NCI-H69 (cell line): ENCODE results near the gene CBFA2T3.
"Not testable (repeated sequence)": the region's sequence is repeated elsewhere in the genome, so short reads cannot be mapped to it uniquely, and the experiment has no call there.

Experiments
- DNase-seq: peaks from one replicate; lab custom pipeline; 2025; lab: John Stamatoyannopoulos, UW

The CBFA2T3 gene

GRCh38 chr16:88891083-88891482, 85.9 kb downstream of the CBFA2T3 start:
- no peak for DNase-seq

GRCh38 chr16:88889702-88890352, 87.2 kb downstream of the CBFA2T3 start:
- DNase-seq = not testable (repeated sequence)

DNA sequence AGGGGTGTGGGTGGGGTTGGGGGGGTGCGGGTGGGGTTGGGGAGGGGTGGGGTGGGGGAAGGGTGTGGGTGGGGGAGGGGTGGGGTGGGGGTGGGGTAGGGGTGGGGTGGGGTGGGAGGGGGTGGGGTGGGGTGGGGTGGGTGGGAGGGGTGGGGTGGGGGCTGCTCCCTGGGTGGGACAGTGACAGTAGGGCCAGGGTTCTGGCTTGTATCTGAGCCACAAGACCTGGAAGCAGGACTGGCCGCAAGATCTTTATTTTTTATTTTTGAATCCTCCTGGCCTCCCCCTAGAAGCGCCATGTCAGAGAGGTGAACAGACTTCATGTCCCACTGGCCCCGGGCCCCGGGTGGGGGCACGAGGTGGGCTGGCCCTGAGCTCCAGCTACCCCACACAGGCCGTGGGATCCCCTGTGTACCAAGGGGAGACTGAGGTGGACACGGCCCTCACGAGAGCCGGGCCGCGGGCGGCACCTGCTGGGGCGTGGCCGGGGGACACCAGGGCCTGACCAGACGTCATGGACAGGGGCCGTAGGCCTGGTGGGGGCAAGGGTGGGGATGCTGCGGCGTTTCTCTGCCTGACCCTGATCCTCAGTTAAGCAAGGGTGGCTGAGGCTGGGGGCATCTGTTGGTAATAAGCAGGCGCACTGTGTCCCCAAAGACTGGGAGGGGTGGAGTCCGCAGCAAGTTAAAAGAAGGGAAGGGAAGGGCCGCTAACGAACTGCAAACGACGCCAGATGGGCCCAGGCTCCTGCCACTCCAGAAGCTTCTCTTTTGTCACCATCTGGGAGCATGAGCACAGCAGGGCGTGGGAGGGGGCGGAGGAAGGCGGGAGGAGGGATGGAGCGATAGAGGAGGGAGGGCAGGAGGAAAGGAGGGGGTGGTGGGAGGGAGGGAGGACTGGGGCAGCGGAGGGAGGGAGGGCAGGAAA, 88.3 kb downstream of the CBFA2T3 start:
- DNase-seq = peak; percentile 77

DNA sequence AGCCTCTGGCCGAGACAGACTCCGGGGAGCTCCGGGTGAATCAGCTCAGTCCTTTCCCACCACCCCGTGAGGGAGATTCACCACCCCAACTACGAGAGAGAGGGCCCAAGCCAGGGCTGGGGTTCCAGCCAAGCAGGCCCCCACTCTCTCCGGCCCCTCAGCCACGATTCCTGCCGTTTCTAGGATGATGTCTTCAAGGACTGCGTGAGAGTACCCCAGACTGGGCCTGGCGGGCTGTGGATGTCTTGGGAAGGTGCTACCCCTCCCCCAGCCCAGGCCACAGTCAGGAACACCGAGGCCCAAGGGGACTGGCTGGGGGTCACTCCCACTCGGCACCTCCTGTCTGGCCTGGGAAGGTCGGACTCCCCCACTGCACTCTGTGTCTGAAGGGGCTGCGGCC, 89.0 kb downstream of the CBFA2T3 start:
- DNase-seq = no peak

DNA sequence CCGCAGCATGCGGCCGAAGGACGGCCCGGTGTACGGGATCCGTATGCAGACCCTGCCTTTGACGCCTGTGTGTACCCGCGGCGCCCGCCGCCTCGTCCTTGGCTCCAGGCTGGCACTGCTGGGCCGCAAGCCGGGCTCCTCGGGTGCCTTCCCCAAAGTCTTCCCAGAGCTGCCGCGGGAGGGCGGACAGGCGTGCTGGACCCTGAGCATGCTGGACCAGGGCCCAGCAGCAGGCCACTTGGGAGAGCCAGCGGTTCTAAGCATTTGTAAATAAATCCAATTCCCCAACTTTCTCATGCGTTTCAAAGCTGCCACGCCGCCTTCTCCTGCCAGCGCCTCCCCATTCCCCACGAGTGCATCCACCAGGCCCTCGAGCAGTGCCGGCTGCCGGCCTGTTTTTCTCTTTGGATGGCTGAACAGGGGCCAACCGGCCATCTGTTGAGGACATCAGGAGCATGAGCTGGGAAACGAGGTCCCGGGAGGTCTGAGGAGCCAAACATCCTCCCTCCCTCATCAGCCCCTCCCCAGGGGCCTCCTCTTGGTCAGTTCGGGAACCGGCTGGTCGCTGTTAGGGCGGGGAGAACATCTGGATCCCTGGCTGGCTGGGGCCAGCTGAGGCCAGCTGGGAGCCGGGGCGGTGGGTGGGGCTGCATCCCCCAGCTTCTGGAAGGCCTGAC, 90.0 kb downstream of the CBFA2T3 start:
- peak; percentile 44 for DNase-seq

GRCh38 chr16:88886420-88886844, 90.6 kb downstream of the CBFA2T3 start:
- DNase-seq = no peak

- no peak for DNase-seq
Measured at GRCh38 chr16:88885693-88886280, 91.2 kb downstream of the CBFA2T3 start.

DNA sequence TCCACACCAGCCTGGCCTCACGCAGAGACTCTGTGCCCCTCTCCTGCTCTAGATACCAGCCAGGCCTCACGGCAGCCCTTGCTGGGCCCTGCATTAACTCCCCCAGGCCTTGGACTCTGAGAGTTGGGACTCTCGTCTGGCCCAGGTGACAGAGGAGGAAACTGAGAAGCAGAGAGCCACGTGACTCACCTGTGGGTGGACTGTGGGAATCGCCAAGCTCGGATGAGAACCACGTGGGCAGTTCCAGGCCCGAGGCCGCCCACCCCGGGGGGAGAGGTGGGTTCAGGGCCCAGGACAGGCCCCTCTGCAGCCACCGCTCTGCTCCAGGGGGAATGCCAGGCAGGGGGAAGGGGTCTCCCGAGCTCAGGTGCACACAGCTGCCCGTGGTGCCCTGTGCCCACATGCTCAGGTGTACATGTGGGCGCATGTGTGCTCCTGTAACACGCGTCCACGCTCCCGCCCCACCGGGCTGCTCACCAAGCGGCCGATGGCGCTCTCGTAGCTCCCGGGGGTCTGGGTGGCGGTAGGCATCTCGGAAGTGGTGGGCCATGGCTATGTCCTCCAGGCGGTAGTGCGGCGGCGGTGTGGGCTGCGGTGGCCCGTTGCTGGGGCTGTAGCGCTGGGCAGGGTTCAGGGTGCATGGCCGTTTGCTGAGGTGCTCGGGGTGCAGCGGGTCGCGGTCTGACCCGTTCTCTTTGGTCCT, 92.3 kb downstream of the CBFA2T3 start:
- no peak for DNase-seq

GRCh38 chr16:88883946-88884345, 93.1 kb downstream of the CBFA2T3 start:
- no peak for DNase-seq

DNA sequence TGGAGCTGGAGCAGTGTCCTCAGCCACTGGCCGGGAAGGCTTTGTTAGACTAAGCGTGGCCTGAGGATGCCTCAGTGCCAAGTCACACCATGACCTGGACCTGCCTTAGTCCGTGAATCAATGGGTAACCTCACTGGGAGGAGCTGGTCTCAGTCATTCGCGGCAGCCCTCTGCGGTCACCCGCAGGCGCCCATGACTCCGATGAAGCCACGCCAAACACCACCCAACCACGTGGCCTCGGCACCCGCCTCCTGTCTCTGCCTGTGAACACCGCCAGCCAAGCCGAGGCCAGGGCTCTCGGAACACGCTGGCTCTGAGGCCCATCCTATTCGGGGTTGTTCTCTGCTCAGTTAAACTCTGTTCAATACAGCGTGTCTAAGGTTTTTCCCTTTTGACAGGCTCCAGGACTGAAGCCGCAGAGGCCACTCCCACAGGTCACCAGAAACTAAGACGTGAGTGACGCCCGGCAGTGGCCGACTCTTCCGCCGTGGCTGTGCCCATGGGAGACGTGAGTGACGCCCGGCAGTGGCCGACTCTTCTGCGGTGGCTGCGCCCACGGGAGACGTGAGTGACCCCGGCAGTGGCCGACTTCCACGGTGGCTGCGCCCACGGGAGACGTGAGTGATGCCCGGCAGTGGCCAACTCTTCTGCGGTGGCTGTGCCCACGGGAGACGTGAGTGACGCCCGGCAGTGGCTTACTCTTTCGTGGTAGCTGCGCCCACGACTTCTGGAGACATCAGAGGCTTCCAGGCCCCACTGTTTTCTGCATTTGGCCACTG, 93.7 kb downstream of the CBFA2T3 start:
- no peak for DNase-seq

- peak; percentile 17 for DNase-seq
Measured at GRCh38 chr16:88882358-88883030, 94.5 kb downstream of the CBFA2T3 start.

DNA sequence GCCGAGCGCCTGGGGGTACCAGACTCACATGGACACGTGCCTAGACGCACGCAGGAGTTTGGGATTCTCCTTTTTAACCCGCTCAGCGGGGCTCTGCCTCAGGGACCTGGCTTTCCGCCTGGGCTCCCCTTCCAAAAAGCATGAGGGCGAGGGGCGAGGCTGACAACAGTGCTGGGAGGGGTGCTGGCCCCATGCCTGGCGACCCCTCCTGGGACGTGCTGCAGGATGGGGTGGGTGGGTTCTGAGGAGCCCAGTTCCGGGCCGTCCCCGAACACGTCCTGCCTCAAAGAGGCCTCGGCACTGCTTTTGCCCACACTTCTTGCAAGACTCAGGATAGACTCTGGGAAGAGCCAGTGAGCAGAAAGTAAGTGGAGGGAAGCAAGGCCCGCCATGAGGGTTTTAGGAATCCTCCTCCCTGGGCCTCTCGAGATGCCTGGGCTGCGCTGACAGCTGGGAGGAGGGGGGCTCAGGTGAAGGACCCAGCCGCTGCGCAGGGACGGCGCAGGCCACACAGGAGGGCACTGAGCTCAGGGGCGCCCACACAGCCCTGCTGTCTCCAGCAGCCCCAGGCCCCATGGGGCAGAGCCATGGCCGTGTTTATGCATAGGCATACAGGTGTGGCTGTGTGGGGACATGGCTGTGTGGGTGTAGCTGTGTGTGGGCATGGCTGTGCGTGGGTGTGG, 95.2 kb downstream of the CBFA2T3 start:
- peak; percentile 9 for DNase-seq

DNA sequence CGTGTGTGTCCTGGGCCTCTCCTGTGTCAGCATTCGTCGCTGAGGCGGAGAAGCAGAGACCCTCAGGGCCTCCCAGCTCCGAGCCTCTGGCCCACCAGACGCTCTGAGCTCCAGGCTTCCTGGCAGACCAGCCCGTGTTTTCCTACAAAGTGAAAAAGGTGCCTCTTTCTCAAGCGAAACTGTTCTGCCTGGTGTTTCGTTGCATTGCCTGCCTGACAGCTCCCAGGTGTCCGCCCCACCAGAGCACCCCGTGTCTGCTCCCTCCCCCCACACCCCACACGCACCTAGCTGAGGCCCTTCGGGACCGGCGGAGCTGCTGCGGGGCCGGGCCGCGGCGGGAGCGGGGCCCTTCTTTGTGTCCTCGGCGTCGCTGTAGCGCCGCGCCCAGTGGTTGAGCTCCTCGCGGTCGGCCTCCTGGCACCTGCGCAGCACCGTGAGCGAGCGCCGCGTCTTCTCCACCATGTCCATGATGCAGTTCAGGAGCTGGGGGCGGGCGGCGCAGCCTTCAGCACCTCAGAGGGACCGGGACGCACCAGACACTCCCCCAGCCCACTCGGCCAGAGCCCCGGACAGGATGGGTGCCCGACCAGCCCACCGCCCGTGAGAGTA, 95.9 kb downstream of the CBFA2T3 start:
- peak; percentile 40 for DNase-seq

GRCh38 chr16:88880226-88881006, 96.6 kb downstream of the CBFA2T3 start:
- DNase-seq = no peak

- DNase-seq = no peak
Measured at GRCh38 chr16:88879788-88880055, 97.3 kb downstream of the CBFA2T3 start.

- DNase-seq = no peak
Measured at GRCh38 chr16:88878967-88879787, 97.8 kb downstream of the CBFA2T3 start.

DNA sequence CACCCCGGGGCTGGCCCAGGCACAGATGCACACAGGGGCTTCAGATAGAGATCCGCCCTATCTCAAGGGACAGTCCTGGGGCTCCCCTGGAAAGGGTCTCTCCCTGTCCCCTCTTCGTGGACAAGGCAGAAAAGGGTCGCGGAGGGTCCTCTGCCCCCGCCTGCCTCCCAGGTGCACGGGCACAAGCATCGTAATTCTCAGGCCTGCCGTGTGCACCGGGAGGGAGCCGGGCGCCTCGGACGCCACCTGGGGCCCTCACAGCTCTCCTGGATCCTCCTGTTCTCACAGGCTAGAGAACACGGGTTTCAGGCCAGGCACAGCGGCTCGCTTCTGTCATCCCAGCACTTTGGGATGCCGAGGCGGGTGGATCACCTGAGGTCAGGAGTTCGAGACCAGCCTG, 98.7 kb downstream of the CBFA2T3 start:
- no peak for DNase-seq
